K562 (cell line): Measurements from ENCODE around the gene ANKRD11. TPM values are rescaled to one million over a fixed set of nuclear protein-coding genes. Genes with fewer than 3 reads are reported as not detected.

Experiments
- ATAC-seq: fragments of 200-7000 bp; cut with Tn5 transposase; 3 replicates; pipeline ENCODE4 v1.9.1; 2020; ENCODE audit warnings: moderate library complexity
- BruUV-seq: library from RNA; stranded (reverse); fragments of 400-500 nt; replicated peaks from 2 replicates; lab custom pipeline; 2021; lab: Mats Ljungman, UMichigan
- CTCF ChIA-PET: fragments of 300-600 bp; formaldehyde crosslinking; extraction: SDS; loops from one replicate; lab custom pipeline; 2021; ENCODE audit warnings: low intra/inter-chr PET ratio; lab: Yijun Ruan, JAX
- POLR2A ChIA-PET: fragments of 300-600, 350-650 bp; sonication (Branson Sonifier 250); formaldehyde crosslinking; extraction: SDS; loops from one replicate; lab custom pipeline; 2021; ENCODE audit warnings: antibody characterized with exemption, inconsistent platforms; lab: Yijun Ruan, JAX
- DNase-seq, 4 experiments: peaks; one replicate each; pipeline versions ENCODE4 v3.0.0 to v3.0.0-alpha.2; 2011 to 2018; ENCODE audit warnings: low spot score in 3 of 4, mixed read lengths in 3 of 4; ENCODE audit errors: extremely low read depth in 1 of 4
- FAIRE-seq: peaks from 2 replicates; lab custom pipeline; 2011; peaks lifted over from hg19 to GRCh38; lab: Jason Lieb, UNC
- H2AFZ ChIP-seq: 2 replicates; pipeline ENCODE4 v1.6.0; 2011; ENCODE audit warnings: low read depth, low read length, control low read depth, inconsistent platforms
- H3K27ac ChIP-seq: fragments of 200-600 bp; 3 replicates; pipeline ENCODE4 v1.8.0; 2011; ENCODE audit warnings: low read depth, mild to moderate bottlenecking, control low read depth, inconsistent platforms, low read length, moderate library complexity, mixed read lengths; ENCODE audit errors: extremely low read depth
- H3K27me3 ChIP-seq, 2 experiments: fragments of 300-600 bp in 1 of 2; 2 replicates in 1 of 2; 3 replicates in 1 of 2; pipeline versions ENCODE4 v1.6.0 to v1.8.0; 2011; ENCODE audit warnings: inconsistent platforms in 2 of 2, low read length in 2 of 2, mild to moderate bottlenecking in 1 of 2, mixed read lengths in 1 of 2, moderate library complexity in 1 of 2; ENCODE audit not compliant: control insufficient read depth in 2 of 2, insufficient read depth in 2 of 2
- H3K36me3 ChIP-seq: fragments of 300-600 bp; 3 replicates; pipeline ENCODE4 v1.8.0; 2011; ENCODE audit warnings: mild to moderate bottlenecking, low read length, inconsistent platforms; ENCODE audit not compliant: control insufficient read depth, insufficient read depth
- H3K4me1 ChIP-seq, 2 experiments: fragments of 200-600 bp in 1 of 2; replicated peaks in 1 of 2; 2 replicates in 1 of 2; 3 replicates in 1 of 2; pipeline versions ENCODE4 v1.5.1 to v1.8.0; 2011; ENCODE audit warnings: inconsistent platforms in 2 of 2, low read length in 2 of 2, mild to moderate bottlenecking in 1 of 2, mixed read lengths in 1 of 2, moderate library complexity in 1 of 2; ENCODE audit not compliant: control insufficient read depth in 2 of 2, insufficient read depth in 2 of 2
- H3K4me2 ChIP-seq: 2 replicates; pipeline ENCODE4 v1.6.1; 2011; ENCODE audit warnings: low read length, control low read depth, inconsistent platforms, mixed read lengths; ENCODE audit not compliant: insufficient read depth
- H3K4me3 ChIP-seq: fragments of 200-600 bp; sonication (generic), shearing (Covaris generic); 2 replicates; pipeline ENCODE4 v1.5.1; 2016; ENCODE audit warnings: control low read depth, inconsistent platforms
- H3K79me2 ChIP-seq: fragments of 200-600 bp; 3 replicates; pipeline ENCODE4 v1.8.0; 2011; ENCODE audit warnings: low read length, inconsistent platforms; ENCODE audit not compliant: control insufficient read depth, insufficient read depth
- H3K9ac ChIP-seq, 2 experiments: 2 replicates each; pipeline versions ENCODE4 v1.6.0 to v1.6.1; 2011; ENCODE audit warnings: low read depth in 2 of 2, low read length in 2 of 2, control low read depth in 1 of 2, inconsistent platforms in 1 of 2, mild to moderate bottlenecking in 1 of 2, mixed read lengths in 1 of 2; ENCODE audit not compliant: insufficient read depth in 1 of 2
- H3K9me1 ChIP-seq: one replicate; pipeline ENCODE4 v1.6.0; 2011; ENCODE audit warnings: inconsistent platforms, mild to moderate bottlenecking, low read length, moderate library complexity; ENCODE audit not compliant: control insufficient read depth, insufficient read depth
- H3K9me3 ChIP-seq: replicated peaks from 2 replicates; pipeline ENCODE4 v1.5.1; 2011; ENCODE audit warnings: low read depth, low read length, inconsistent platforms; ENCODE audit not compliant: control insufficient read depth, insufficient read depth
- H4K20me1 ChIP-seq: replicated peaks from 2 replicates; pipeline ENCODE4 v1.6.1; 2011; ENCODE audit warnings: low read length, inconsistent platforms, mixed read lengths; ENCODE audit not compliant: control insufficient read depth, insufficient read depth
- SMARCA5 ChIP-seq: fragments of 450-650 bp; IDR thresholded peaks from 2 replicates; pipeline ENCODE4 v1.6.1; 2016
- ZBTB33 ChIP-seq: sonication (generic); formaldehyde crosslinking; IDR thresholded peaks from 2 replicates; pipeline ENCODE4 v1.8.1; 2023; ENCODE audit warnings: mild to moderate bottlenecking, missing genetic modification reagents
- ZNF311 ChIP-seq: fragments of 250-450 bp; sonication (Bioruptor Pico); IDR thresholded peaks from 2 replicates; pipeline ENCODE4 v1.4.0; 2020; ENCODE audit warnings: mild to moderate bottlenecking, moderate library complexity
- ZNF511 ChIP-seq: sonication (generic); formaldehyde crosslinking; IDR thresholded peaks from 2 replicates; pipeline ENCODE4 v1.8.0; 2022; ENCODE audit warnings: mild to moderate bottlenecking, missing genetic modification reagents
- ZNF75A ChIP-seq: fragments of 450-650 bp; formaldehyde crosslinking; IDR thresholded peaks from 2 replicates; pipeline ENCODE4 v1.4.0; 2020; ENCODE audit warnings: mild to moderate bottlenecking
- WGBS: fragments of 100-300 bp; shearing (Covaris generic); methylation state at CpG from one replicate; pipeline ENCODE4 v1.1.6; 2016; ENCODE audit warnings: low coverage, mixed read lengths; ENCODE audit not compliant: insufficient coverage; ENCODE audit errors: missing lambda C conversion rate; 5-methylcytosine and 5-hydroxymethylcytosine counted together
- in situ Hi-C: fragments of 300-500 bp; cut with MboI; formaldehyde crosslinking; loops from 4 replicates; pipeline ENCODE4 v1.15.0; 2018; ENCODE audit warnings: inconsistent platforms, mixed read lengths
- intact Hi-C: fragments of 100-400 bp; cut with micrococcal nuclease; formaldehyde crosslinking; loops from 2 replicates; pipeline ENCODE4 v1.14.2; 2022
- polyA plus RNA-seq, 8 experiments: library from polyadenylated mRNA; depleted of rRNA in 4 of 8; stranded (reverse) in 5 of 8; unstranded in 3 of 8; fragments of >200 nt; fragmentation: Nextera tagmentation in 2 of 8; fragmentation: Illumina TruSeq in 1 of 8; extraction: Ambion mirVana in 2 of 8; extraction: Trizol in 1 of 8; gene quantifications; 2 replicates each; pipeline versions ENCODE4 v1.2.1 to v1.2.3, GENCODE V29; 2011 to 2014; ENCODE audit warnings: inconsistent platforms in 1 of 8, missing spikeins in 1 of 8
- total RNA-seq, 7 experiments: library from RNA; depleted of rRNA in 6 of 7; stranded (reverse); fragments of >200 nt in 6 of 7; fragmentation: Illumina TruSeq in 2 of 7; extraction: Trizol in 2 of 7; gene quantifications; 2 replicates each; pipeline versions ENCODE4 v1.2.1 to v1.2.3, GENCODE V29; 2011 to 2021; ENCODE audit warnings: low replicate concordance in 1 of 7

ANKRD11 gene
- total and polyA plus RNA-seq, 9 of the 15 experiments (the other 6 are each of a cell fraction or from before 2014, with no cell fraction given): 4.7 to 126 (median 31.7) TPM

GRCh38 chr16:89375686-89376085 is 114.7 kb downstream of the ANKRD11 start:
- Histone ChIP-seq H3K9me1 (peaks cover 19% of the 10 kb centered on the region), H2AFZ (no peak overlapping the region), H3K27ac (no peak overlapping the region), H3K9ac (no peak overlapping the region), H3K36me3 (peaks cover 31% of the 10 kb centered on the region; the same call in 2 of the 3 replicates), H3K79me2 (peaks cover 100% of the 10 kb centered on the region), H3K27me3 (no peaks in the 10 kb centered on the region), H3K9me3 (no peaks in the 10 kb centered on the region), H3K4me2 (no peak overlapping the region), H3K4me3 (no peak overlapping the region), H3K4me1 (peaks cover 22 to 27% of the 10 kb centered on the region in 2 experiments; a peak in 4 of 5 replicates), H4K20me1 (peaks cover 90% of the 10 kb centered on the region)
- ChIA-PET POLR2A (interaction anchor here (0.6 to 0.9 kb wide), 2 partner anchors 30 to 174 kb away, joined by 3 read pairs; no protein-coding TSS in a partner anchor), CTCF (no interaction called here)
- BruUV-seq: no TSS peak
- DNase-seq (no peak), FAIRE-seq (no peak), ATAC-seq (no peak)
- 96% methylated on average over 8 of the region's 10 CpGs for WGBS
- intact Hi-C loops: no loop called here
- in situ Hi-C loops: no loop called here
- TF ChIP-seq ZNF511 (CRISPR knock-in tag) (no peak), ZNF311 (CRISPR knock-in tag) (no peak), SMARCA5 (no peak), ZNF75A (CRISPR knock-in tag) (no peak)

GRCh38 chr16:89375021-89375420 is 115.3 kb downstream of the ANKRD11 start:
- Histone ChIP-seq H3K4me1 (peaks cover 22 to 32% of the 10 kb centered on the region in 2 experiments; a peak in 4 of 5 replicates), H3K9me1 (peaks cover 22% of the 10 kb centered on the region), H3K36me3 (peaks cover 31% of the 10 kb centered on the region; the same call in 2 of the 3 replicates), H4K20me1 (peaks cover 90% of the 10 kb centered on the region), H3K4me3 (no peak overlapping the region), H3K4me2 (no peak overlapping the region), H3K27me3 (no peaks in the 10 kb centered on the region), H3K27ac (no peak overlapping the region), H3K9me3 (no peaks in the 10 kb centered on the region), H3K79me2 (peaks cover 100% of the 10 kb centered on the region), H2AFZ (no peak overlapping the region), H3K9ac (no peak overlapping the region)
- DNase-seq (no peak), FAIRE-seq (no peak), ATAC-seq (no peak)
- POLR2A ChIA-PET: interaction anchor here (1.2 kb wide), 1 partner anchor 8 kb away, joined by 3 read pairs; no protein-coding TSS in a partner anchor
- CTCF ChIA-PET: no interaction called here
- 91% methylated on average over 19 of the region's 19 CpGs for WGBS
- BruUV-seq: no TSS peak
- intact Hi-C loops (no loop called here), in situ Hi-C loops (no loop called here)
- TF ChIP-seq ZBTB33: peak; percentile 74
